Measurements from ENCODE around the gene DOCK8. TPM values are rescaled to one million over a fixed set of nuclear protein-coding genes. Genes with fewer than 3 reads are reported as not detected.

DOCK8 gene
- total RNA-seq, 1 experiment from 2014 or later, result 7.5 TPM

- DNase-seq, result no peak
- no peak overlapping the region for H2AFZ ChIP-seq
- ChIA-PET CTCF (no interaction called here), POLR2A (ENCODE audit: unreplicated experiment) (no interaction called here)
- H3K4me2 ChIP-seq, result no peak overlapping the region
- H3K9me3 ChIP-seq (ENCODE audit: insufficient read depth, low read depth), result no peaks in the 10 kb centered on the region
- no peak overlapping the region for H3K27ac ChIP-seq
- H3K79me2 ChIP-seq (ENCODE audit: low read depth), result no peaks in the 10 kb centered on the region
- no peaks in the 10 kb centered on the region for H3F3A ChIP-seq (ENCODE audit: insufficient read depth, low read depth)
- no peaks in the 10 kb centered on the region for H3K36me3 ChIP-seq (ENCODE audit: low read depth)
- intact Hi-C loops (cut with micrococcal nuclease; ENCODE audit: unreplicated experiment), result no loop called here
- no peaks in the 10 kb centered on the region for H3K4me1 ChIP-seq (replicated peaks; ENCODE audit: insufficient read depth)
- TF ChIP-seq, protein P1, sequence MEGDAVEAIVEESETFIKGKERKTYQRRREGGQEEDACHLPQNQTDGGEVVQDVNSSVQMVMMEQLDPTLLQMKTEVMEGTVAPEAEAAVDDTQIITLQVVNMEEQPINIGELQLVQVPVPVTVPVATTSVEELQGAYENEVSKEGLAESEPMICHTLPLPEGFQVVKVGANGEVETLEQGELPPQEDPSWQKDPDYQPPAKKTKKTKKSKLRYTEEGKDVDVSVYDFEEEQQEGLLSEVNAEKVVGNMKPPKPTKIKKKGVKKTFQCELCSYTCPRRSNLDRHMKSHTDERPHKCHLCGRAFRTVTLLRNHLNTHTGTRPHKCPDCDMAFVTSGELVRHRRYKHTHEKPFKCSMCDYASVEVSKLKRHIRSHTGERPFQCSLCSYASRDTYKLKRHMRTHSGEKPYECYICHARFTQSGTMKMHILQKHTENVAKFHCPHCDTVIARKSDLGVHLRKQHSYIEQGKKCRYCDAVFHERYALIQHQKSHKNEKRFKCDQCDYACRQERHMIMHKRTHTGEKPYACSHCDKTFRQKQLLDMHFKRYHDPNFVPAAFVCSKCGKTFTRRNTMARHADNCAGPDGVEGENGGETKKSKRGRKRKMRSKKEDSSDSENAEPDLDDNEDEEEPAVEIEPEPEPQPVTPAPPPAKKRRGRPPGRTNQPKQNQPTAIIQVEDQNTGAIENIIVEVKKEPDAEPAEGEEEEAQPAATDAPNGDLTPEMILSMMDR (conservative IDR thresholded peaks at IDR 0.05), result no peak
- no peak for TF ChIP-seq EZH2 (IDR thresholded peaks at IDR 0.05; ENCODE audit: low read depth)
- no peaks in the 10 kb centered on the region for H4K20me1 ChIP-seq (ENCODE audit: insufficient read depth)
- H3K9me2 ChIP-seq (ENCODE audit: insufficient read depth), result no peaks in the 10 kb centered on the region
- H3K27me3 ChIP-seq (ENCODE audit: insufficient read depth, low read depth), result no peaks in the 10 kb centered on the region
- no peak overlapping the region for H3K4me3 ChIP-seq
- BruUV-seq (replicated peaks), result no TSS peak
Observed at GRCh38 chr9:511861-512260, 297.2 kb downstream of the DOCK8 start.

GRCh38 chr9:512555-513272, 298.0 kb downstream of the DOCK8 start:
- POLR2A ChIA-PET (ENCODE audit: unreplicated experiment), result no interaction called here
- no peaks in the 10 kb centered on the region for H3K9me2 ChIP-seq (ENCODE audit: insufficient read depth)
- no peaks in the 10 kb centered on the region for H4K20me1 ChIP-seq (ENCODE audit: insufficient read depth)
- no peak overlapping the region for H2AFZ ChIP-seq
- TF ChIP-seq EZH2 (IDR thresholded peaks at IDR 0.05; ENCODE audit: low read depth), result no peak
- TF ChIP-seq, protein P1 (conservative IDR thresholded peaks at IDR 0.05), result no peak
- no peak overlapping the region for H3K4me3 ChIP-seq
- H3K27ac ChIP-seq, result no peak overlapping the region
- H3F3A ChIP-seq (ENCODE audit: insufficient read depth, low read depth), result no peaks in the 10 kb centered on the region
- H3K4me1 ChIP-seq (replicated peaks; ENCODE audit: insufficient read depth), result no peaks in the 10 kb centered on the region
- CTCF ChIA-PET, result no interaction called here
- H3K27me3 ChIP-seq (ENCODE audit: insufficient read depth, low read depth), result no peaks in the 10 kb centered on the region
- H3K4me2 ChIP-seq, result no peak overlapping the region
- no peaks in the 10 kb centered on the region for H3K36me3 ChIP-seq (ENCODE audit: low read depth)
- no TSS peak for BruUV-seq (replicated peaks)
- intact Hi-C loops (cut with micrococcal nuclease; ENCODE audit: unreplicated experiment), result no loop called here
- no peak for DNase-seq
- H3K79me2 ChIP-seq (ENCODE audit: low read depth), result no peaks in the 10 kb centered on the region
- H3K9me3 ChIP-seq (ENCODE audit: insufficient read depth, low read depth), result no peaks in the 10 kb centered on the region

Other genes starting within 250 kb of the DOCK8 start
- 19.0 and 26.1 TPM in 2 replicates for gene WASHC1, start 185.4 kb upstream of the DOCK8 start, total RNA-seq (2021)
- gene FOXD4, start 96.4 kb upstream of the DOCK8 start, total RNA-seq (2021), result not detected in 2 replicates
- 16.7 and 19.5 TPM in 2 replicates for gene ZNG1A, start 35.8 kb upstream of the DOCK8 start, total RNA-seq (2021)

All from PC-9 (cell line).